ENCODE data around the gene ESRRG. TPM values are rescaled to one million over a fixed set of nuclear protein-coding genes. Genes with fewer than 3 reads are reported as not detected.

ESRRG gene
- total RNA-seq, 1 experiment from 2014 or later: 0.44 TPM

- H3K4me1 ChIP-seq (ENCODE audit: insufficient read depth, low read length): no peaks in the 10 kb centered on the region
- Mint-ChIP-seq H3K27ac (no peak overlapping the region), H3K4me1 (no peaks in the 10 kb centered on the region; a peak in 1 of 4 replicates), H3K9me3 (no peaks in the 10 kb centered on the region), H3K4me3 (no peak overlapping the region), H3K27me3 (ENCODE audit: low read depth) (no peaks in the 10 kb centered on the region), H3K36me3 (ENCODE audit: insufficient read depth in 1 of 3, low read depth in 3 of 3) (no peaks in the 10 kb centered on the region)
- no peaks in the 10 kb centered on the region for H3K27me3 ChIP-seq (ENCODE audit: insufficient read depth, low read length)
- no peak overlapping the region for H2BK20ac ChIP-seq (ENCODE audit: low read depth, low read length, poor library complexity, severe bottlenecking)
- H3K4me2 ChIP-seq (ENCODE audit: insufficient read depth, insufficient read length, low read length): no peak overlapping the region
- H2BK5ac ChIP-seq (ENCODE audit: insufficient read length, low read length): no peak overlapping the region
- no peak for TF ChIP-seq CTCF (conservative IDR thresholded peaks at IDR 0.05)
- no peaks in the 10 kb centered on the region for H3K9me3 ChIP-seq (ENCODE audit: control insufficient read depth, low read depth, low read length)
- no peak overlapping the region for H3K14ac ChIP-seq (ENCODE audit: insufficient read depth, low read length)
- H3K18ac ChIP-seq (ENCODE audit: insufficient read length, low read depth, low read length): no peak overlapping the region
- no peak overlapping the region for H2BK15ac ChIP-seq (ENCODE audit: low read depth, low read length)
- WGBS (ENCODE audit: extremely low coverage, insufficient read length, low lambda C conversion rate): no CpG with 5 or more reads among the region's 3 CpGs
- H3K9ac ChIP-seq (ENCODE audit: extremely low read depth, insufficient read length, low read length): no peak overlapping the region
- no peaks in the 10 kb centered on the region for H3K23me2 ChIP-seq (ENCODE audit: insufficient read length, low read depth, low read length, poor library complexity, severe bottlenecking)
- H2BK120ac ChIP-seq (ENCODE audit: low read depth, low read length, poor library complexity, severe bottlenecking): no peak overlapping the region
- no peaks in the 10 kb centered on the region for H3K79me1 ChIP-seq (ENCODE audit: insufficient read depth, low read depth, low read length, poor library complexity, severe bottlenecking)
- H3K23ac ChIP-seq (ENCODE audit: insufficient read length, low read depth, low read length): no peak overlapping the region
- DNase-seq: no peak
- no peak overlapping the region for H2AFZ ChIP-seq (ENCODE audit: low read length)
- H2BK12ac ChIP-seq (ENCODE audit: insufficient read length, low read depth, low read length): no peak overlapping the region
- no peak overlapping the region for H4K8ac ChIP-seq (replicated peaks; ENCODE audit: insufficient read length, low read depth, low read length)
- H4K20me1 ChIP-seq (ENCODE audit: control insufficient read depth, insufficient read depth, insufficient read length): no peaks in the 10 kb centered on the region
- no peak overlapping the region for H3T11ph ChIP-seq (ENCODE audit: low read length)
- H2AK5ac ChIP-seq (ENCODE audit: insufficient read length, low read length): no peak overlapping the region
- H3K27ac ChIP-seq (ENCODE audit: insufficient read length, low read depth, low read length): no peak overlapping the region
- H4K91ac ChIP-seq (ENCODE audit: insufficient read length, low read depth, low read length): no peak overlapping the region
- no peak overlapping the region for H3K56ac ChIP-seq (ENCODE audit: insufficient read length, low read depth, low read length)
- H4K5ac ChIP-seq (ENCODE audit: insufficient read length, low read depth, low read length): no peak overlapping the region
- no peaks in the 10 kb centered on the region for H3K79me2 ChIP-seq (ENCODE audit: insufficient read depth, low read length)
- no peak overlapping the region for H3K4ac ChIP-seq (ENCODE audit: low read depth, low read length)
Measured at GRCh38 chr1:216640100-216640499, 83.1 kb downstream of the ESRRG start.

Measured in H9 (cell line).